SK-N-SH (cell line): ENCODE measurements around the gene GPATCH1.

ENCODE experiments used
- CTCF ChIP-seq: fragments of 200-600 bp; sonication (generic); IDR thresholded peaks from 2 replicates; pipeline ENCODE4 v1.6.1; 2017; ENCODE audit warnings: antibody characterized with exemption, mild to moderate bottlenecking, moderate library complexity
- IRF3 ChIP-seq: fragments of 150-350 bp; IDR thresholded peaks from 2 replicates; pipeline ENCODE4 v1.6.1; 2016; ENCODE audit warnings: mild to moderate bottlenecking, low read depth, low read length
- MAX ChIP-seq: IDR thresholded peaks from 2 replicates; pipeline ENCODE4 v1.4.0; 2012; ENCODE audit warnings: low read depth
- RAD21 ChIP-seq: IDR thresholded peaks from 2 replicates; pipeline ENCODE4 v1.6.1; 2012; ENCODE audit warnings: mild to moderate bottlenecking, low read length
- RCOR1 ChIP-seq: fragments of 150-350 bp; IDR thresholded peaks from 2 replicates; pipeline ENCODE4 v1.6.1; 2017; ENCODE audit warnings: antibody characterized with exemption, low read length
- REST ChIP-seq: IDR thresholded peaks from 2 replicates; pipeline ENCODE4 v1.6.1; 2012; ENCODE audit warnings: mild to moderate bottlenecking, low read depth, low read length, moderate library complexity
- SMC3 ChIP-seq: IDR thresholded peaks from 2 replicates; pipeline ENCODE4 v1.6.1; 2012; ENCODE audit warnings: low read depth, low read length, improper control_type of control experiment
- TCF12 ChIP-seq: IDR thresholded peaks from 2 replicates; pipeline ENCODE4 v1.4.0; 2012
- YY1 ChIP-seq: IDR thresholded peaks from 2 replicates; pipeline ENCODE4 v1.4.0; 2012; ENCODE audit warnings: low read depth, mild to moderate bottlenecking
- ZBTB33 ChIP-seq: IDR thresholded peaks from 2 replicates; pipeline ENCODE4 v1.4.0; 2012; ENCODE audit warnings: low read depth, borderline replicate concordance

GRCh38 chr19:33090179-33090578, 9.2 kb downstream of the GPATCH1 start:
- no peak for TF ChIP-seq CTCF
- no peak for TF ChIP-seq TCF12
- no peak for TF ChIP-seq IRF3
- no peak for TF ChIP-seq RAD21
- no peak for TF ChIP-seq SMC3
- TF ChIP-seq ZBTB33 = no peak
- TF ChIP-seq YY1 = no peak
- TF ChIP-seq MAX = no peak
- no peak for TF ChIP-seq RCOR1
- no peak for TF ChIP-seq REST
